H1 (cell line): ENCODE data around the gene CDK8.
A peak's percentile ranks its signal among the peaks of the same experiment; 100 is the strongest.

Experiments used
- ATF3 ChIP-seq: IDR thresholded peaks from 2 replicates; pipeline ENCODE4 v1.6.1; 2011; ENCODE audit warnings: low read depth, mild to moderate bottlenecking, low read length; ENCODE audit not compliant: insufficient read depth
- BCL11A ChIP-seq, 2 experiments: IDR thresholded peaks; one replicate each; pipeline ENCODE4 v1.6.1; 2011; ENCODE audit warnings: low read depth in 2 of 2, low read length in 2 of 2, mild to moderate bottlenecking in 2 of 2
- BRCA1 ChIP-seq: IDR thresholded peaks from 2 replicates; pipeline ENCODE4 v1.6.1; 2012; ENCODE audit warnings: low read depth, low read length, improper control_type of control experiment
- CBX8 ChIP-seq: fragments of 300-800, 300-1000 bp; sonication (generic); IDR thresholded peaks from 2 replicates; pipeline ENCODE4 v1.7.1; 2016; ENCODE audit warnings: low read depth, low read length, borderline replicate concordance
- CTCF ChIP-seq, 3 experiments: IDR thresholded peaks; 1 replicate in 2 of 3; 2 replicates in 1 of 3; pipeline versions ENCODE4 v1.5.1 to v1.6.1; 2011; ENCODE audit warnings: low read length in 3 of 3, mild to moderate bottlenecking in 3 of 3, inconsistent platforms in 2 of 3, low read depth in 1 of 3, moderate library complexity in 1 of 3; ENCODE audit not compliant: insufficient read depth in 1 of 3; ENCODE audit errors: control extremely low read depth in 1 of 3
- EZH2 ChIP-seq: fragments of 200-600 bp; sonication (generic); IDR thresholded peaks from 2 replicates; pipeline ENCODE4 v1.7.1; 2012; ENCODE audit warnings: low read depth, mild to moderate bottlenecking, moderate library complexity, low read length, inconsistent platforms; ENCODE audit not compliant: severe bottlenecking
- HDAC6 ChIP-seq: IDR thresholded peaks from one replicate; pipeline ENCODE4 v1.7.1; 2012; ENCODE audit warnings: low read depth, mild to moderate bottlenecking, inconsistent platforms, low read length, moderate library complexity
- KDM5A ChIP-seq: fragments of 200-600 bp; IDR thresholded peaks from 2 replicates; pipeline ENCODE4 v1.7.1; 2012; ENCODE audit warnings: mild to moderate bottlenecking, low read length, inconsistent platforms, mixed read lengths
- POLR2A ChIP-seq, 2 experiments: IDR thresholded peaks; 1 replicate in 1 of 2; 2 replicates in 1 of 2; pipeline ENCODE4 v1.6.1; 2011; ENCODE audit warnings: low read depth in 2 of 2, low read length in 2 of 2, mild to moderate bottlenecking in 2 of 2; ENCODE audit errors: control extremely low read depth in 1 of 2
- RFX5 ChIP-seq: IDR thresholded peaks from 2 replicates; pipeline ENCODE4 v1.6.1; 2011; ENCODE audit warnings: low read depth, low read length, improper control_type of control experiment, borderline replicate concordance
- RXRA ChIP-seq: IDR thresholded peaks from 2 replicates; pipeline ENCODE4 v1.6.1; 2011; ENCODE audit warnings: low read depth, mild to moderate bottlenecking, low read length, moderate library complexity; ENCODE audit not compliant: insufficient read depth
- SIN3A ChIP-seq, 2 experiments: IDR thresholded peaks in 1 of 2; conservative IDR thresholded peaks in 1 of 2; 2 replicates each; pipeline ENCODE4 v1.6.1; 2011 to 2012; ENCODE audit warnings: low read length in 2 of 2, improper control_type of control experiment in 1 of 2, low read depth in 1 of 2, mild to moderate bottlenecking in 1 of 2

GRCh38 chr13:26254583-26255111 lies 718 bp downstream of the CDK8 start:
- TF ChIP-seq EZH2 = no peak
- no peak for TF ChIP-seq BRCA1
- TF ChIP-seq POLR2A (IDR thresholded peaks at IDR 0.05; ENCODE audit: control extremely low read depth in 1 of 2, low read depth in 2 of 2, low read length in 2 of 2) = no peak
- TF ChIP-seq HDAC6 = no peak
- peak; percentile 41 to 53; a peak in 1 of 4 replicates for TF ChIP-seq SIN3A (conservative IDR thresholded peaks at IDR 0.05 in 1 of 2, IDR thresholded peaks at IDR 0.05 in 1 of 2; ENCODE audit: low read depth in 1 of 2, low read length in 2 of 2)
- TF ChIP-seq ATF3 = no peak
- TF ChIP-seq CTCF (IDR thresholded peaks at IDR 0.05; ENCODE audit: control extremely low read depth in 1 of 3, insufficient read depth in 1 of 3, low read depth in 1 of 3, low read length in 3 of 3) = no peak
- TF ChIP-seq RXRA = no peak
- TF ChIP-seq BCL11A (IDR thresholded peaks at IDR 0.05; ENCODE audit: low read depth in 2 of 2, low read length in 2 of 2) = no peak
- no peak for TF ChIP-seq KDM5A
- no peak for TF ChIP-seq RFX5
- TF ChIP-seq CBX8 = no peak
